ENCODE results near the gene WDR5B. TPM values are rescaled to one million over a fixed set of nuclear protein-coding genes. Genes with fewer than 3 reads are reported as not detected.

The WDR5B gene
- total and polyA plus RNA-seq, 4 donors, result 1.8 to 3.7 (median 2.0) TPM

- TF ChIP-seq CTCF (IDR thresholded peaks at IDR 0.05; ENCODE audit: low read depth, low read length, missing input control), result no peak
These were observed 638 bp downstream of the WDR5B start (continued) for GRCh38 chr3:122415104-122415744.

GRCh38 chr3:122414391-122414790 lies 1.5 kb downstream of the WDR5B start:
- Histone ChIP-seq H3K27ac (ENCODE audit: low read depth in 1 of 2, low read length in 2 of 2) (no peak overlapping the region), H3K4me1 (ENCODE audit: control insufficient read depth in 4 of 4, insufficient read depth in 4 of 4, low read length in 3 of 4) (peaks cover 8 to 29% (median 20%) of the 10 kb centered on the region in 4 donors), H3K36me3 (ENCODE audit: control insufficient read depth in 4 of 4, insufficient read depth in 3 of 4, low read depth in 1 of 4, low read length in 3 of 4) (peaks cover 0 to 12% (median 10%) of the 10 kb centered on the region in 4 donors), H3K27me3 (ENCODE audit: control insufficient read depth in 4 of 4, insufficient read depth in 4 of 4, low read length in 3 of 4) (no peaks in the 10 kb centered on the region), H3K9me3 (ENCODE audit: control insufficient read depth in 4 of 4, low read length in 3 of 4) (no peaks in the 10 kb centered on the region), H3K4me3 (ENCODE audit: low read depth in 1 of 3, low read length in 3 of 3) (no peak overlapping the region), H3K9ac (ENCODE audit: low read depth in 1 of 2, low read length in 2 of 2) (no peak overlapping the region)
- DNase-seq (ENCODE audit: low spot score), result no peak
- WGBS, result 96% methylated on average over 3 of the region's 3 CpGs
- TF ChIP-seq SP1 (IDR thresholded peaks at IDR 0.05) (no peak), TAF1 (conservative IDR thresholded peaks at IDR 0.05) (no peak), NR2F2 (IDR thresholded peaks at IDR 0.05) (no peak), ATF3 (IDR thresholded peaks at IDR 0.05) (no peak), ZBTB33 (IDR thresholded peaks at IDR 0.05) (no peak)

- no peak overlapping the region for H3K4me3 ChIP-seq (ENCODE audit: low read depth in 1 of 3, low read length in 3 of 3)
- H3K27me3 ChIP-seq (ENCODE audit: control insufficient read depth in 4 of 4, insufficient read depth in 4 of 4, low read length in 3 of 4), result no peaks in the 10 kb centered on the region
- H3K36me3 ChIP-seq (ENCODE audit: control insufficient read depth in 4 of 4, insufficient read depth in 3 of 4, low read depth in 1 of 4, low read length in 3 of 4), result peaks cover 0 to 32% (median 23%) of the 10 kb centered on the region in 4 donors
- WGBS, result 92% methylated on average over 6 of the region's 6 CpGs
- no peak for DNase-seq (ENCODE audit: low spot score)
- no peaks in the 10 kb centered on the region for H3K9me3 ChIP-seq (ENCODE audit: control insufficient read depth in 4 of 4, low read length in 3 of 4)
- TF ChIP-seq FOXA2 (IDR thresholded peaks at IDR 0.05) (no peak), YY1 (IDR thresholded peaks at IDR 0.05) (no peak), EGR1 (IDR thresholded peaks at IDR 0.05; ENCODE audit: low read depth in 2 of 2) (no peak), FOXA1 (IDR thresholded peaks at IDR 0.05) (no peak), MAX (IDR thresholded peaks at IDR 0.05) (no peak), CTCF (IDR thresholded peaks at IDR 0.05; ENCODE audit: low read depth, low read length, missing input control) (no peak), REST (IDR thresholded peaks at IDR 0.05) (no peak), RXRA (IDR thresholded peaks at IDR 0.05) (no peak), ATF3 (IDR thresholded peaks at IDR 0.05) (no peak), GABPA (IDR thresholded peaks at IDR 0.05 in 1 of 2, conservative IDR thresholded peaks at IDR 0.05 in 1 of 2) (no peak), HNF4A (conservative IDR thresholded peaks at IDR 0.05) (no peak), SP1 (IDR thresholded peaks at IDR 0.05) (no peak), NR2F2 (IDR thresholded peaks at IDR 0.05) (no peak), HNF4G (IDR thresholded peaks at IDR 0.05) (no peak)
- H3K9ac ChIP-seq (ENCODE audit: low read depth in 1 of 2, low read length in 2 of 2), result no peak overlapping the region
- H3K27ac ChIP-seq (ENCODE audit: low read depth in 1 of 2, low read length in 2 of 2), result no peak overlapping the region
- H3K4me1 ChIP-seq (ENCODE audit: control insufficient read depth in 4 of 4, insufficient read depth in 4 of 4, low read length in 3 of 4), result peaks cover 3 to 21% (median 16%) of the 10 kb centered on the region in 4 donors
These were observed 5.2 kb downstream of the WDR5B start for GRCh38 chr3:122410639-122411038.
